GM12875 (cell line): ENCODE results near the gene SUN1.

ENCODE experiments used
- H3K4me3 ChIP-seq: one replicate; pipeline ENCODE4 v1.5.1; 2011; ENCODE audit warnings: low read depth, low read length, control low read depth
- TF ChIP-seq, protein P1 (sequence below): IDR thresholded peaks from 2 replicates; pipeline ENCODE4 v1.5.1; 2011; ENCODE audit warnings: low read depth, mild to moderate bottlenecking, control low read depth, inconsistent platforms, low read length, moderate library complexity, borderline replicate concordance; ENCODE audit not compliant: insufficient read depth

The SUN1 gene

DNA sequence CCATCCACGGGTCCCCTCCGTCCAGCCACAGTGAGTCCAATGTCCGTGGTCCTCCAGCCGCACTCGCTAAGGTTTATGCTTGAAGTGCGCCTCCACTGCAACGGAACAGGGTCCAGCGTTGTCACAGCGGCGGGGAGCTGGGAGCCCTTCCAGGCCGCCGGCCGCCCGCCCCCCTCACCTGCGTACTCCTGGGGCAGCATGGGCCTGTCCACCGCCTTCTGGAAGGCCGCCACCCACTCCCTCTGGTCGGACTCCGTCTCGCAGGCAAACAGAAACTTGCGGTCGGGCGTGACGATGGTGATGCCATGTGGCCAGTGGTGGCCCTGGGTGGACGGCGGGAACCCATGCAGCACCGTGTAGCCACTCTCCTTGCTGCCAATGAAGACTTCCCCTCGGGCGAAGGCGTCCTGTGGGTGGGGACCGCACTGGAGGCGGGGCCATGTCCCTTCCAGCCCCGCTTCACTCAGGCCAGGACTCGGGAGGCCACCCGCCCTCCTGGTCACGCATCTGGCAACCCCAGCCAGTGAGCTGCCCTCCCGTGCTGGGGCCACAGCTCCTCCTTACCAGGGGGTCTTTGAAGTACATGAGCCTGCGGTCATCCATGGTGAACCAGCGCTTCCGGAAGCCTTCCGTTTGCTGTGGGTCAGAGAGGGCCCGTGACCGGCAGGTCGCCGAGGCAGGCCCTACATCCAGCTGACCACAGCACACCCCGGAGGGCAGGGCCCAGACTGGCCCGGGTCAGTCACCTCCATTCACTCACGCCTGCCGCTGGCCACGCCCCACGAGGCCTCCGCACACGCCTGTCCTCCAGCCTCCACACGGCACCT, 66.8 kb downstream of the SUN1 start:
- no peak overlapping the region for H3K4me3 ChIP-seq
- TF ChIP-seq, protein P1, sequence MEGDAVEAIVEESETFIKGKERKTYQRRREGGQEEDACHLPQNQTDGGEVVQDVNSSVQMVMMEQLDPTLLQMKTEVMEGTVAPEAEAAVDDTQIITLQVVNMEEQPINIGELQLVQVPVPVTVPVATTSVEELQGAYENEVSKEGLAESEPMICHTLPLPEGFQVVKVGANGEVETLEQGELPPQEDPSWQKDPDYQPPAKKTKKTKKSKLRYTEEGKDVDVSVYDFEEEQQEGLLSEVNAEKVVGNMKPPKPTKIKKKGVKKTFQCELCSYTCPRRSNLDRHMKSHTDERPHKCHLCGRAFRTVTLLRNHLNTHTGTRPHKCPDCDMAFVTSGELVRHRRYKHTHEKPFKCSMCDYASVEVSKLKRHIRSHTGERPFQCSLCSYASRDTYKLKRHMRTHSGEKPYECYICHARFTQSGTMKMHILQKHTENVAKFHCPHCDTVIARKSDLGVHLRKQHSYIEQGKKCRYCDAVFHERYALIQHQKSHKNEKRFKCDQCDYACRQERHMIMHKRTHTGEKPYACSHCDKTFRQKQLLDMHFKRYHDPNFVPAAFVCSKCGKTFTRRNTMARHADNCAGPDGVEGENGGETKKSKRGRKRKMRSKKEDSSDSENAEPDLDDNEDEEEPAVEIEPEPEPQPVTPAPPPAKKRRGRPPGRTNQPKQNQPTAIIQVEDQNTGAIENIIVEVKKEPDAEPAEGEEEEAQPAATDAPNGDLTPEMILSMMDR: no peak

DNA sequence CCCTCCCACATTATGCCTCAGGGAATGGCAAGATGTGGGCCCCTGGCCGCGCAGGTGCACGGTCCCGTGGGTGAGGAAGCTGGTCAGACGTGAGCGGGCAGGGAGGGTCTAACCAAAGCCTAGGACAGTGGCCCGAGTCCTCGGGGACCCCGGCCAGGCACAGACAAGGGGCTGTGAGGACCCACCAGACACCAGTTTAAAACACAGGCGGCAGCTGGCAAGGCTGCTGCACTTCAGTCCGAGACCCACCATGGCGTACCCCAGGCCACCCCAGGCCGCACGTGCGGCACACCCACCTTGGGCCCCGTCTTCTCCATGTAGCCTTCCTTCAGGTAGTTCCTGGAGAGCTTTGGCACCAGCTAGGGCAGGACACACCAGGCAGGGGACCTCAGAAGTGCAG, 67.5 kb downstream of the SUN1 start:
- H3K4me3 ChIP-seq: no peak overlapping the region
- TF ChIP-seq, protein P1: no peak

DNA sequence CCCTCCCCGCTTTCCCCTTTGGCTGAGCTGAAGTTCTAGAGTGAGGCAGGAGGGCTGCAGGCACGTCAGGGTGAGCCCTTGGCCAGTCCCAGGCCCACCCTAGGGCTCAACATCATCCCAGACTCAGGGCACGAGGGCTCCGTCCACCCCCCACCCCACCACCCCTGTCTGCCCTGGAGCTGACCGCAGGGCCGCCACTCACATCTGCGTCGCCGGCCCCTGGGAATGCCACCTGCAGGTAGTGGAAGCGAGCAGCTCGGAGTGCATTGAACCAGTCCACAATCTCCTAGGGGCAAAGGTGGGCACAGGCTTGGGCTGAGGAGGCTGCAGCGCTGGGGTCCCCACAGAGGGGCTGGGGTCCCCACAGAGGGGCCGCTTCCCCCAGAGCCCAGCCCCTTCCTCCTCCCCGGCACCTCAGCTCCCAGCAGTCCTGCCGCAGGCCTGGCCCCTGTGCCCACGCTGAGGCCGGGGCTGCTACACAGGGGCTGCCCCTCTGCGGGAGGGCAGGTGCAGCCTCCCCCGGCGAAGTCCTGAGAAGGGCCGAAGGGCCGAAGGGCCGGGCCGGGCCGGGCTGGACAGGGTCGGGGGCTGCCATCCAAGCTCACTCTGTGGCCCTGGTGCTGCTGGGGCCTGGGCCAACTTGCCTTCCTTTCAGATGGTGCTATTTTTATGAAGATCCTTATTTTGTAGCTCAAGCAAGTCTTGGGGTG, 68.2 kb downstream of the SUN1 start:
- no peak overlapping the region for H3K4me3 ChIP-seq
- TF ChIP-seq, protein P1: no peak

DNA sequence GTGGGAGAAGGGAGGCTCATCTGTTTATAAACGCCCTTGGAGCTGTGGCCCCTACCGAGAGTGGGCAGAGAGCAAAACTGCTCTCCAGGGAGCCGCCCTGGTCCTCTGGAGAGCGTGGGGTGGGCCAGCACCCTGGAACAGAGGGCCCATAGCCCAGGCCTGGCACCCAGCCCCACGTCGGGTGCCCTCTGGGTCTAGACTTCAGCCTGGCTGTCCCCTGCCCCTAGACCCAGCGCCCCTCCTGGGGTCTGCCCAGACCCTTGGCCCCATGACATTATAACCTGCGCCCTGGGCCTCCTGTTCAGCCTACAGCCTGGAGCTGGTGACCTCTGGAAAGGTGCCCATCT, 68.7 kb downstream of the SUN1 start:
- TF ChIP-seq, protein P1: no peak
- no peak overlapping the region for H3K4me3 ChIP-seq

DNA sequence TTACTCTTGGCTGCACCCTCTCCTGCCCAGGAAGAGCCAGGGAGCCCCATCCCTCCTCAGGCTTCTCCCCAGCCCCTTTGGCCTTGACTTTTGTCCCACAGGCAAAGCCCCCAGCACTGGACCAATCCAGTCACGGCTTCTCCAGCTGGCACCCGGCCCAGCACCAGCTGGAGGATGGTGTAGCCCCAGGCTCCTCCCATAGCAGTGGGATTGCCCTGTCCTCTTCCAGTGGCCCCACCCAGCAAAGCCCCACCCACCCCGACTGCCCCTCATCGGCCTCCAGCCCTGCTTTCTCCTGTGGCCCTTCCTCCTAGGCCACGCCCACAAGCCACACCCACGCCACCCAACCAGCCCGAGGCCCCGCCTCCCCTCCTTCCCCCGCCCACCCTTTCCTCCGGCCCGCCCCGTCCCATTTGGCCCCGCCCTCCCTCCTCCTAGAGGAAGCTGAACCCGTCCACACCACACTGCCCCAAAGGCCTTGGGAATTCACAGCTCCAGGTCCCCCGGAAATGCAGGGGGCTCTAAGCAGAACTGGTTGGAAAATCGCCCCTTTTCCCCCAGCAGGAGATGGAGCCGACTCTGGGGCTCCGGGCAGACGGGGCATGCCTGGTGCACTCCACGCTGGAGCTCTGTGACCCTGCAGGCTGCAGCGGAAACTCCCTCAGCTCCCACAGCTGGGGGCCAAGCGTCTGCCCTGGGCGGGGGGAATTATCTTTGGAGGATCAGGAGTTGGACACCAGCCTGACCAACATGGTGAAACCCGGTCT, 69.3 kb downstream of the SUN1 start:
- TF ChIP-seq, protein P1: no peak
- H3K4me3 ChIP-seq: no peak overlapping the region

DNA sequence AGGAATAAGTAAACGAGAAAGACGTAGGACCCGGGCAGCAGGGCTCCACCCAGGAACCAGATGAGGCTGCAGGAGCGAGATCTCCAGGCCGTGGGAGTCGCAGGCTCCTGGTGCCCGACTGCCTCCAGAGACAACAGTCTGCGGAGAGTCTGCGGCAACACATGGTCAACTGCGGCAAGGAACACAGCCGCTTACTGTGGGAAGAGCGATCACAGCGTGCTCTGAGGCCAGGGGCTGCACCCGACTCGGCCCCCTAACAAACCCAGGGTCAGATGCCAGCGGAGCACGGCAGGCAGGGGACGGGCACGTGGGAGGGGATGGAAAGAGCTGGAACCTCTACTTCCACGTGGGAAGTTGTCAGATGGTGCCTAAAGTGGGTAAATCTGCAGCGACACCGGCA, 70.7 kb downstream of the SUN1 start:
- TF ChIP-seq, protein P1: no peak

More for the DNA sequence above, 70.7 kb downstream of the SUN1 start:
- H3K4me3 ChIP-seq: no peak overlapping the region
